Endothelial cell of umbilical vein (primary cell): ENCODE data around the gene KCNJ3.

Source experiments
- EZH2 ChIP-seq: IDR thresholded peaks from 2 replicates; pipeline ENCODE4 v1.6.1; 2012; ENCODE audit warnings: borderline replicate concordance, low read depth, mild to moderate bottlenecking, moderate library complexity, low read length, inconsistent platforms; ENCODE audit not compliant: severe bottlenecking
- FOS ChIP-seq: IDR thresholded peaks from 2 replicates; pipeline ENCODE4 v1.6.1; 2011; ENCODE audit warnings: mild to moderate bottlenecking, low read length, moderate library complexity, borderline replicate concordance; ENCODE audit not compliant: insufficient read depth
- GATA2 ChIP-seq: IDR thresholded peaks from 2 replicates; pipeline ENCODE4 v1.7.0; 2011; ENCODE audit warnings: low read depth, mild to moderate bottlenecking, moderate library complexity, mixed read lengths, low read length; ENCODE audit not compliant: insufficient read length, insufficient read depth
- MYC ChIP-seq: IDR thresholded peaks from one replicate; pipeline ENCODE4 v1.6.1; 2011; ENCODE audit warnings: mild to moderate bottlenecking, low read depth, low read length
- POLR2A ChIP-seq: IDR thresholded peaks from 2 replicates; pipeline ENCODE4 v1.6.1; 2012; ENCODE audit warnings: low read depth, mild to moderate bottlenecking, control low read depth, low read length
- POLR2AphosphoS5 ChIP-seq: IDR thresholded peaks from 2 replicates; pipeline ENCODE4 v1.6.1; 2012; ENCODE audit warnings: low read depth, mild to moderate bottlenecking, control low read depth, low read length, moderate library complexity; ENCODE audit not compliant: insufficient read depth
- TF ChIP-seq, protein P1 (sequence below), 2 donors: IDR thresholded peaks; 1 replicate in 1 of 2; 2 replicates in 1 of 2; pipeline ENCODE4 v1.5.1; 2011; ENCODE audit warnings: low read length in 2 of 2, mild to moderate bottlenecking in 2 of 2, moderate library complexity in 2 of 2, control low read depth in 1 of 2, inconsistent platforms in 1 of 2, low read depth in 1 of 2; ENCODE audit not compliant: insufficient read depth in 1 of 2; ENCODE audit errors: extremely low read depth in 1 of 2
- TF ChIP-seq, protein P2 (sequence below): IDR thresholded peaks from 2 replicates; pipeline ENCODE4 v1.6.1; 2011; ENCODE audit not compliant: insufficient read depth, insufficient read length

DNA sequence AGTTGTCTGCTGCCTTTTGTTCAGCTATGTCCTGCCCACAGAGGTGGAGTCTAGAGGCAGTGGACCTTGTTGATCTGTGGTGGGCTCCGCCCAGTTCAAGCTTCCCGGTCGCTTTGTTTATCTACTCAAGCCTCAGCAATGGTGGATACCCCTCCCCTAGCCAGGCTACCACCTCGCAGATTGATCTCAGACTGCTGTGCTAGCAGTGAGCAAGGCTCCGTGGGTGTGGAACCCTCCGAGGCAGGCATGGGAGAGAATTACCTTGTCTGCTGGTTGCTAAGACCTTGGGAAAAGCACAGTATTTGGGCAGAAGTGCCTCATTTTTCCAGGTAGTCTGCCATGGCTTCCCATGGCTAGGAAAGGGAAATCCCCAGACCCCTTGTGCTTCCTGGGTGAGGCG is 146.0 kb downstream of the KCNJ3 start:
- TF ChIP-seq, protein P1, sequence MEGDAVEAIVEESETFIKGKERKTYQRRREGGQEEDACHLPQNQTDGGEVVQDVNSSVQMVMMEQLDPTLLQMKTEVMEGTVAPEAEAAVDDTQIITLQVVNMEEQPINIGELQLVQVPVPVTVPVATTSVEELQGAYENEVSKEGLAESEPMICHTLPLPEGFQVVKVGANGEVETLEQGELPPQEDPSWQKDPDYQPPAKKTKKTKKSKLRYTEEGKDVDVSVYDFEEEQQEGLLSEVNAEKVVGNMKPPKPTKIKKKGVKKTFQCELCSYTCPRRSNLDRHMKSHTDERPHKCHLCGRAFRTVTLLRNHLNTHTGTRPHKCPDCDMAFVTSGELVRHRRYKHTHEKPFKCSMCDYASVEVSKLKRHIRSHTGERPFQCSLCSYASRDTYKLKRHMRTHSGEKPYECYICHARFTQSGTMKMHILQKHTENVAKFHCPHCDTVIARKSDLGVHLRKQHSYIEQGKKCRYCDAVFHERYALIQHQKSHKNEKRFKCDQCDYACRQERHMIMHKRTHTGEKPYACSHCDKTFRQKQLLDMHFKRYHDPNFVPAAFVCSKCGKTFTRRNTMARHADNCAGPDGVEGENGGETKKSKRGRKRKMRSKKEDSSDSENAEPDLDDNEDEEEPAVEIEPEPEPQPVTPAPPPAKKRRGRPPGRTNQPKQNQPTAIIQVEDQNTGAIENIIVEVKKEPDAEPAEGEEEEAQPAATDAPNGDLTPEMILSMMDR (IDR thresholded peaks at IDR 0.05; ENCODE audit: extremely low read depth in 1 of 2, insufficient read depth in 1 of 2, low read depth in 1 of 2, low read length in 2 of 2) = no peak
- TF ChIP-seq EZH2 (no peak), GATA2 (no peak), MYC (no peak), POLR2AphosphoS5 (no peak), POLR2A (no peak), FOS (no peak)
- TF ChIP-seq, protein P2, sequence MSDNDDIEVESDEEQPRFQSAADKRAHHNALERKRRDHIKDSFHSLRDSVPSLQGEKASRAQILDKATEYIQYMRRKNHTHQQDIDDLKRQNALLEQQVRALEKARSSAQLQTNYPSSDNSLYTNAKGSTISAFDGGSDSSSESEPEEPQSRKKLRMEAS = no peak
